Skin of body (tissue), 2 donors: ENCODE measurements around the gene ZFYVE28. TPM values are rescaled to one million over a fixed set of nuclear protein-coding genes. Genes with fewer than 3 reads are reported as not detected.
A peak's percentile ranks its signal among the peaks of the same experiment; 100 is the strongest.
"Not testable (repeated sequence)": the region's sequence is repeated elsewhere in the genome, so short reads cannot be mapped to it uniquely, and the experiment has no call there.

Experiments
- DNase-seq: peaks from one replicate; lab custom pipeline; 2025; lab: John Stamatoyannopoulos, UW
- total RNA-seq: library from RNA; depleted of rRNA; stranded (reverse); fragments of >200 nt; gene quantifications from one replicate; pipeline ENCODE4 v1.2.3, GENCODE V29; 2014

The ZFYVE28 gene
- total RNA-seq, 1 donor from 2014 or later = 5.1 TPM

- no peak for DNase-seq
These were observed 168.7 kb downstream of the ZFYVE28 start for GRCh38 chr4:2249526-2250356.

- no peak for DNase-seq
These were observed 169.6 kb downstream of the ZFYVE28 start for GRCh38 chr4:2248821-2249261.

GRCh38 chr4:2248044-2248780 is 170.2 kb downstream of the ZFYVE28 start:
- DNase-seq = no peak

- no peak for DNase-seq
These were observed 171.1 kb downstream of the ZFYVE28 start for GRCh38 chr4:2247128-2248043.

- no peak for DNase-seq
These were observed 171.9 kb downstream of the ZFYVE28 start for GRCh38 chr4:2246384-2247127.

GRCh38 chr4:2245787-2246275 is 172.6 kb downstream of the ZFYVE28 start:
- DNase-seq = no peak

- DNase-seq = no peak
These were observed 173.2 kb downstream of the ZFYVE28 start for GRCh38 chr4:2245057-2245786.

GRCh38 chr4:2243681-2244380 is 174.6 kb downstream of the ZFYVE28 start:
- no peak for DNase-seq

- peak; percentile 97 for DNase-seq
These were observed 176.8 kb downstream of the ZFYVE28 start, which contains the start of the genes HAUS3 and POLN for GRCh38 chr4:2241410-2242353. Gene HAUS3, minus strand, starts transcription at chr4:2242121. Its CDS starts 1,175 bp downstream, at chr4:2240946. Gene POLN, minus strand, starts transcription at chr4:2242121. Its CDS starts 12,890 bp downstream, at chr4:2229231.

- no peak for DNase-seq
These were observed 177.4 kb downstream of the ZFYVE28 start for GRCh38 chr4:2241003-2241402.

GRCh38 chr4:2236944-2237666 is 181.3 kb downstream of the ZFYVE28 start:
- no peak for DNase-seq

GRCh38 chr4:2231082-2231481 is 187.4 kb downstream of the ZFYVE28 start:
- no peak for DNase-seq

- no peak for DNase-seq
These were observed 192.2 kb downstream of the ZFYVE28 start for GRCh38 chr4:2226261-2226660.

GRCh38 chr4:2222838-2223237 is 195.6 kb downstream of the ZFYVE28 start:
- DNase-seq = no peak

GRCh38 chr4:2221378-2221777 is 197.1 kb downstream of the ZFYVE28 start:
- DNase-seq = not testable (repeated sequence)

GRCh38 chr4:2220016-2220630 is 198.3 kb downstream of the ZFYVE28 start:
- peak; percentile 5 for DNase-seq
